Ecto neural progenitor cell (in vitro differentiated cells): ENCODE measurements around the gene BANF1.
"Not testable (repeated sequence)": the region's sequence is repeated elsewhere in the genome, so short reads cannot be mapped to it uniquely, and the experiment has no call there.

Source experiments
- DNase-seq: peaks from one replicate; pipeline ENCODE4 v3.0.0-alpha.2; 2018; ENCODE audit warnings: low spot score

Gene BANF1

DNA sequence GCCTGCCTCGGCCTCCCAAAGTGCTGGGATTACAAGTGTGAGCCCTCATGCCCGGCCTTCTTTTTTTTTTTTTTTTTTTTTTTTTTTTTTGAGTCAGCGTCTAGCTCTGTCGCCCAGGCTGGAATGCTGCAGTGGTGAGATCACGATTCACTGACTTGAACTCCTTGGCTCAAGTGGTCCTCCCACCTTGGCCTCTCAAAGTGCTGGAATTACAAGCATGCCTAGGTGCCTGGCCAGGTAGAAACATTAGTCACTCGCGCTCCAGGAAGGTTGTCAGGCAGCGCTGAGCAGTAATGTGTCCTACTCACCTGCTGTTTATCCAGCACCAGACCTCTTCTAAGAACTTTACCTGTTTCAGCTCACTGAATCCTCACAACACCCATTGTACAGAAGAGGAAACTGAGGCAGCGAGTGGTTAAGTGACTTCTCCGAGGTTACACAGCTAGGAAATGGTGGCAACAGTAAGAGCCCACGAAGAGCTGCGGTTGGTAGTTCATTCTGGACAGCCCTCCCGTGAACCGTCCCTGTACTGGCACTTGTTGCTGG, 9.0 kb downstream of the BANF1 start:
- DNase-seq: no peak

DNA sequence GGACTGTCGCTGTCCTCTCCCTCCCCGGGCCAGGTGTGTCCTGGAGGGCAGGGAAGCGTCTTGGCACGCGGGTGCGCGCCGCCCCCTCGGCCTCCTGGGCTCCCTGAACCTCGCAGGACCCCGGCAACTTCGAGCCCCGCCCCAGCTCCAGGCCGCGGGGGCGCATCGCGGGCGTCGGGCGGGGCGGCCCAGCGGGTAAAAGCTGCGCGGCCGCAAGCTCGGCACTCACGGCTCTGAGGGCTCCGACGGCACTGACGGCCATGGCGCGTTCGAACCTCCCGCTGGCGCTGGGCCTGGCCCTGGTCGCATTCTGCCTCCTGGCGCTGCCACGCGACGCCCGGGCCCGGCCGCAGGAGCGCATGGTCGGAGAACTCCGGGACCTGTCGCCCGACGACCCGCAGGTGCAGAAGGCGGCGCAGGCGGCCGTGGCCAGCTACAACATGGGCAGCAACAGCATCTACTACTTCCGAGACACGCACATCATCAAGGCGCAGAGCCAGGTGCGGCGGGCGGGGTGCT, 9.5 kb downstream of the BANF1 start, which contains the start of gene CST6:
Gene CST6 (plus strand): TSS at position 224 of the 519 bp plus-strand sequence. CDS start 37 bp downstream, at position 261.
- DNase-seq: no peak

DNA sequence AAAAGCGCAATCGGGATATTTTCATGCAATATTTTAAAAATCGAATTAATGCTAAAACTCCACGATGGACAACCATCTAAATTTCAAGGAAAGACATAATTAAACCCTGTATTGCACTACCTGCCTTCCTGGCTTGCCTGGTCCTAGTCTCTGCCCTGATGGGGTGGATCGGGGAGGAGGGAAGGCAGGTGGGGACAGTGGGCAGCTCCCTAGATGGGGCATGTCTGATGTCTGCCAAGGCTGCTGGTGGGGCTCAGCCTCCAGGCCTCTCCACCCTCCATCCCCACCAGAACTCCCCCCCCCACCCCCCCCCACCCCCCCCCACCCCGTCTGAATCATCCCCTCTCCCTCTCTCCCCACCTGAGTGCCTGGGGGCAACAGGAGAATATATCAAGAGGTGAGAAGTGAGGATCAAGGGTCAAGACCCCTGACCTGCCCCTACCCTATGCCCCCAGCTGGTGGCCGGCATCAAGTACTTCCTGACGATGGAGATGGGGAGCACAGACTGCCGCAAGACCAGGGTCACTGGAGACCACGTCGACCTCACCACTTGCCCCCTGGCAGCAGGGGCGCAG, 10.2 kb downstream of the BANF1 start:
- DNase-seq: no peak

DNA sequence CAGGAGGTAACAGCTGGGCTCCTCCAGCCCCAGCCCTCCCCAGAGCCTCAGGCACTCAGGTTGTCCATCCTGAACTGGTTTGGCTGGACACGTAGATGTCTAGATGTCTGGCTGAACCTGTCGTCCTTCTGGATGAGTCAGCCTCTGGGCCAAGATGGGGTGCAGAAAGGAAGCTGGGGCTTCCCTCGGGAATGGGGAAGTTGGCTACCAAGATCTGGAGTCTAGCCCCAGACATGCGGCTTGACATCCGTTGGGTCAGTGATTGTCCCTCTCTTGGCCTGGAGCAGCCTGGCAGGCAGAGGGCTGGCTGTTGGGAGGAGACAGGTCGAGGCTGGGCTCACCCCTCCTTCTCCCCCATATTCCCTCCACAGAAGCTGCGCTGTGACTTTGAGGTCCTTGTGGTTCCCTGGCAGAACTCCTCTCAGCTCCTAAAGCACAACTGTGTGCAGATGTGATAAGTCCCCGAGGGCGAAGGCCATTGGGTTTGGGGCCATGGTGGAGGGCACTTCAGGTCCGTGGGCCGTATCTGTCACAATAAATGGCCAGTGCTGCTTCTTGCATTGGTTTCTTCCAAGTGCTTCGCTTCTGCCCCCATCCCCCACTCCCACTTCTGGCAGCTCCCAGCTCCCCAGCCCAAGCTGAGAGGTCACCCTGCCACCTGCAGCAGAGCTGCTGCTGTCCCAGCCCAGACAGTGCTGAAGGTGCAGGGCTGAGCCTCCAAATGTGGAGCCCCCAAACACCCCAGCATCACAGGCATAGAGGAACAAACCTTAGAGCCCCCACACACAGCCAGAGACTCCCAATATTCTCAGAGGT, 10.9 kb downstream of the BANF1 start:
- DNase-seq: no peak

DNA sequence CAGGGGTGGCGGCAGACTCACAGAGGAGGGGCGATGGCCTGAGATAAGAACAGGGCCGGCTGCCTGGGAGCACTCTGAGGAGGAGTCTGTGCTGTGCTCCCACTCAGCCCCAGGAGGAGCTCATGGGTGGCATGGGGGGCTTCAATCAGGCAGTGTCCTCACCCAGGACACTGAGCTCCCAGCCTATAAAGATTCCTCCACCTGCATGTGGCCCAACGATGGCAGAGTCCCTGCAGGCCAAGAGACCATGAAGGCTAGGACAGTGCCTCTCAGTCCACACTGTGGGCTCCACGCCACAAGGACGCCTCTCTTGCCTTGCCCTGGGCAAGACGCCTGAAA, 11.4 kb downstream of the BANF1 start:
- no peak for DNase-seq

DNA sequence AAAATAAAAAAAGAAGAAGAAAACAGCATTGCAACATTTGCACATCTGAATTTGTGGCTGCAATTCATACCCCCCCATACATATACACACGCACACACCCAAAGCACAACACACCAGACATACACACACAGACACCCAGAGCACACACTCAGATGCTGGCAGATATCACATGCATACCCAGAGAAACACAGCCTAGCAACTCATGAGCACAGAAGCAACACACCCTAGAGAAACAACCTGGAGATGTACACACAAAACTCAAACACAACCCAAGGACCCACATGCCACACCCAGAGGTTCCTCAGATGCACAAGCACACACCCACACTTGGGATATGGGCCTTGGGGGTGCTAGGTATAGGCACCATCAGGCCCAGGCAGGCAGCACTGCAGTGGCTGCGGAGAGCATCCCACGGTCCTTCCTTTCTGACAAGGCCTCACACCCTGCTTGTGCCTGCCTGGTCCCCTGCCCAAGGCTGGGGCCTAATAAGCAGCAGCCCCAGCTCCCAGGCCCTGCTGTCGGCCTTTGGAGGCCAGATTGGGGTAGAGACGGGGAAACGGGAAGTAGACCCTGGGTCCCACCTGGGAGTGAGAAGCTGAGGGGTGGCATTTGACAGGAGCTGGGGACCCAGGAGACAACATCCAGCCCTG, 12.6 kb downstream of the BANF1 start:
- DNase-seq: no peak

DNA sequence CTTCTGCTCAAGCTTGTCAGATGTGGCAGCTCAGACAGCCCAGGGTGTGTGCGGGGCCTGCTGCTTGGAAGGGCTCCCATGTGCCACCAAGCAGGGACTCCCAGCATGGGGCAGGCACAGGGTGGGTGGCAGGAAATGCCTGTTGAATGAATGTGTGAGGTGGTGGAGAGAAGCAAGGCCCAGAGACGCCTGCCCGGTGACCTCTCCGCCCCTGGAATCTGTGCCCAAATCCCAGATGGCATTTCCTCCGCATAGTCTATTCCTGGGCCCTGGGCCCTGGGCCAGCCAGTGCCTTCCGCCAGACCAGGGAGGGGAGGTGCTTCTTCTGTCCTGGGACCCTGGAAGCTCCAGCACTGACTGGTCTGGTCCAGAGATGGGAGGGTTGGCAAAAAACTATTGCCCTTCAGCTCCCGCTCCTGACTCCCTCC, 13.2 kb downstream of the BANF1 start:
- DNase-seq: no peak

DNA sequence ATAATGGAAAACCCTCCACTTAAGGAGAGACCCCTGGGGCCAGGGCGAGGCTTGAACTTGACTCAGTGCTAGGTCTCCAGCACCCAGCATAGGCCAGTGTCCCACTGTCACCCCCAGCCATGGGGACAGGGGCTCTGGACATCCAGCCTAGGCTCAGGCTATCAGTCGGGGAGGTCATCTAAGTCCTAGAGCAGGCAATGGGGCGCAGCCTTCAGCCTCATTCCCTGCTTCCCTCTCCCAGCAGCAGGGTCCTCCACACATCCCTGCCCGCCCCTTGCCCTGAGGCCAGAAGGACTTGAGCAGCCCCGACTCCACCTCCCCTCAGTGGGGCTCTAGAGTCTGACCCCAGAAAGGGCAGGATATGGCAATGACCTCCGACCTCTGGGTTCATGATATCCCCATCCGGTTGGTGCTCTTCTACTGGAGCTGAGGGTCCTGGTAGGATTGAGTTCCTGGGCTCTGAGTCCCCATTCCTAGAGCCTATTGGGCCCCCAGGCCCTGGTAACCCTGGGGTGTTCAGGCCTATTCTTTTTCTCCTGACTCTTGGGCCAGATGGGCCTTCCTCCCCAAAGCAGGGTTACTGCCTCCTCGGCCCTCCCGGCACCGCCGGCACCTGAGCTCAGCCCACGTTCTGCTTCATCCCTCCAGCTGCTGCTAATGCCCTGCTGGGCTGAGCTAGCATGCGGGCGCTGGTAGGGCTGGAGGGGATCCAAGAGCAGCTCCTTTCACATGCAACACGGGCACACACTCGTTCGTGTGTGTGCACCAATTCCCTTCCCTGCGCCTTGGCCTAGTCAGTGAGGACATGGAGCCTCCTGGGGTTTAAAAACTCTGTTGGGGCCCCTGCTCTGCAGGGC, 13.9 kb downstream of the BANF1 start:
- DNase-seq: no peak

DNA sequence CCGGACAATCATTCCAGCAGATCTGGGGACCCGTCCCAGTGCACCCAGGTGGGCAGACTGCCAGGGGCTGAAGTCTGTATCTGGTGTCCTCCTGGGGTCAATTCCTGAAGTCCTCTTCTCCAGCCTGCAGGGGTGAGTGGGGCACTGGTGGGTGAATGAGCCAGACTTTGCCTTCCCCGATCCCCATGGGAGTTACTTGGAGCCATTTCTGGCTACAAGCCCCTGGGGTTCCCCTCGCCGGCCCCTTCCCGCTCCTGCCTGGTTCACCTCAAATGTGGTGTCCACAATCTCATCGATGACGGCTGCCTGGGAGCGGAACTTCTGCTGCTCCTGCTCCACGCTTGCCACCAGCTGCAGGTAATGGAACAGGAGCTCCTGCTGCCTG, 14.5 kb downstream of the BANF1 start:
- no peak for DNase-seq

DNA sequence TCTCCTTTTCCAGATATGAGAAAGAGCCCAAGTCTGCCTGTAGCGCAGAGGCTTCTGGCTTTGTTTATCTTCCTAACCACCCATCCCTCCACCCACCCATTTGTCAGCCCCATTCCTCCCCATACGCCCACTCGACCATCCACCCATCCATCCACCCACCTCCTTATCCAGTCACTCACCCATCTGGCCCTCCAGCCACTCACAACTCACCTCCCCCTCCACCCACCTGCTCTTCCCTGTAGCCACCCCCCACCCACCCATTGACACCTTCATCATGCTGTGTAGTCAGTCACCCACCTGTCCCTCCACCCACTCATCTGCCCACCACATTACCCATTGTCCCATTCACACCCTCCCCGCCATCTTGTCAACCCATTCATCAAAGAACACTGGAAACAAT, 15.0 kb downstream of the BANF1 start:
- no peak for DNase-seq

DNA sequence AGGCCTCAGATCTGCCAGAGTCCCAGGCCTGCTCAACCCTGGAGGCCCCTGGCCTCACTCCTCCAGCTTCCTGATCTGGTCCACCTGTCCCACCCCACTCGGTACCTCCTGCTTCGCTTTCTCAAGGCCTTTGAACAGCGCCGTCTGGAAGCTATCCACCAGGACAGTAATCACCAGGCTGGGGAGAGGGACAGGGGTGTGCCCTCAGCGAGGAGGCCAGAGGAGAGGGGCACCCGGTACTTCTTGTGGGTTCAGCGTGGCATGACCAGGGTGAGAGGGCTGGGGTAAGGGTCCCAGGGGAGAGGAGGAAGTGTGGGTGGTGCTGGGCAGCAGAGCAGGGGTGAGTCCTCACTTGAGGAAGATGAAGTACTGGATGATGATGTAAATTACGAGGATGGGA, 17.9 kb downstream of the BANF1 start:
- no peak for DNase-seq

DNA sequence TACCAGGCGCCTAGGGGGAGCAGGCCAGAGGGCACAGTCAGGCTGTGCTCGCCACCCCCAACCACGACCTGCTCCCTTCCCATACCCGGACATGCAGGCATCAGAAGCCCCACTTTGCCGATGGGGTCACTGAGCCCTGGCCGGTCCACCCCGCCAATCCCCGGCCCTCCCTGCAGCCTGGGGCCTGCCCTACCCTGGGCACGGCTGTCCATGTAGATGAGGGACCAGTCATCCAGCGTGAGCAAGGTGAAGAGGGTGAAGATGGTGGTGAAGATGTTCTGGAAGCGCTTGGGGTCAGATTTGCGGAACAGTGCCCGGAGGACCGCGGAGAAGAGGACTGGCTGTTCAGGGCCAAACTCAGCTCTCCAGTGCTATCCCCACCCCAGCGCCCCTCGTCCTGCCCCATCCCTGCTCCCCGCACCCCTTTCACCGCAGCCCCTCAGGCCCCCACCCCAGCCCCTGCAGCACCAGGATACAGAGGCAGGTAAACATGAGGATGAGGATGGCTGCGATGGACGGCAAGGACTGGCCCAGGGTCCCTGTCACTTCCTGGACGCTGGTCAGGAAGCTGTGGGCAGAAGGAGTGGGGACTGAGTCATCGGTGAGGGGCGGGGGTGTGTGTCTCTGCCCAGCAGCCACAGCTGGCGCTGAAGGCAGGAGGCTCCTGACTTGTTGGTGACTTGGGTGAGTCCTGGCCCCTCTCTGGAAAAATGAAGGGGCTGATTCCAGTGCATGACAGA, 18.5 kb downstream of the BANF1 start:
- no peak for DNase-seq

DNA sequence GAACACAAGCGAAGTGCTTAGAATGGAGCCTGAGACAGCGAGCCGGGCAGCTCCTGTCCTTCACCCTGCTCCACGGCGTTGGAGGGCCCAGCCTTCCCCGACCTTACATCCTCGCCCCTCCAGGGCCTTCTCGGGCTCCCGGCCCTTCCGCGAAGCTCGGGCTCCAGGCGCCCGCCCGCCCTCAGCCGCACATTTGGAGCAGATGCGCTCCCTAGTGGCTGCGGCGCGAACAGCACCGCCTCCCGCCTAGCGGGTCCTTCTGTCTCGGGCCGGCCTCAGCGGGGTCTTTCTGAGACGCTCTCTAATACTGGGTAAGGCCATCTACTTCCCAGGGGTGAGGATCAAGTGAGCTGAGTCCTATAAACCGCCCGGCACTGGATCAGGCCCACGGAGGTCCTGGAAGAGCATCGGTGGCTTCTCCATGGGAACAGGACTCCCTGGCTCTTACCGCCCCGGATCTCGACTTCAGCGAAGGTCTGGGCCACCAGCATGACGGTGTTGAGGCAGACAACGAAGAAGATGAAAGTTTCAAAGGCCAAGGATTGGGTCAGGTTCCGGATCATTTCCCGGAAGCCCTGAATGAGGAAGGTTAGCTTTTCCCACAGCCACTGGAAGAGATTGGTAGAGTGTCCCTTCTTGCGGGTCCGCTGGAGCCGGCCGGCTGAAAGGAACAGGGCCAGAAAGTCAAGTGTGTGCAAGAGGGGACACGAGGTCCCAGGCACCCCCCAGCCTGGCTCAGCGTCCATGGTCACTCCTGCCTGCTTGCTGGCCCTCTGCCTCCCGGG, 20.3 kb downstream of the BANF1 start:
- DNase-seq: peak; percentile 92

DNA sequence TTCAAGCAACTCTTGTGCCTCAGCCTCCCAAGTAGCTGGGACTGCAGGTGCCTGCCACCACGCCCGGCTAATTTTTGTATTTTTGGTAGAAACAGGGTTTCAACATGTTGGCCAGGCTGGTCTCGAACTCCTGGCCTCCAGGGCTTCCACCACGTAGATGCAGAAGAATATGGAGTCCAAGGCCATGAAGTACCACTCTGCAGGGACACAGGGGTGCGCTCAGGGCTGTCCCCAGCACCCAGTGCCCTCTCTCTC, 20.8 kb downstream of the BANF1 start:
- DNase-seq: not testable (repeated sequence)

DNA sequence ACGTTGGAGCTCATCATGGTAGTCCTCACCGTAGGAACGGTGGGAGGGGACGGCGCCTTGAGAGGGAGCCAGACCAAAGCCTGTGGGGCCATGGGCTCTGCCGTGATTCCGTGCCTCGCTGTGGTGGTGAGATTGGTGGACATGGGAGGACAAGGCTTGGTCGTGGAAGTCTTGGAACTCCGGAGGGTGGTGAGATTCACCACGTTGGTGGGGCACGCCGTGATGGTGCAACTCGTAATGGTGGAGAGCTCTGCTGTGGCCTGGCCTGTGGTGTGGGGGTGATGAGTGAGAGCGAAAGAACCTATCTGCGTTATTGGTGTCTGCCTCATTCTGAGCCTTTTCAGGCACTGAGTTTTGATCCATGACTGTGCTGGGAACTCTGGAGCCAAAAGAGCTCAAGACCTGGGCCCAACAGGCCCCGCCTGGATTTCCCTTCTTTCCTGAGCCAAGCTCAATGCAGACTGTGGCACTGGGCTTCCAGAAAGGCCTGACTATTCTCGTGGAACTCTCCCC, 23.8 kb downstream of the BANF1 start, which contains the start of gene CATSPER1:
Gene CATSPER1 (minus strand): TSS at position 463 of the 513 bp plus-strand sequence. CDS start 100 bp downstream, at position 363.
- no peak for DNase-seq

DNA sequence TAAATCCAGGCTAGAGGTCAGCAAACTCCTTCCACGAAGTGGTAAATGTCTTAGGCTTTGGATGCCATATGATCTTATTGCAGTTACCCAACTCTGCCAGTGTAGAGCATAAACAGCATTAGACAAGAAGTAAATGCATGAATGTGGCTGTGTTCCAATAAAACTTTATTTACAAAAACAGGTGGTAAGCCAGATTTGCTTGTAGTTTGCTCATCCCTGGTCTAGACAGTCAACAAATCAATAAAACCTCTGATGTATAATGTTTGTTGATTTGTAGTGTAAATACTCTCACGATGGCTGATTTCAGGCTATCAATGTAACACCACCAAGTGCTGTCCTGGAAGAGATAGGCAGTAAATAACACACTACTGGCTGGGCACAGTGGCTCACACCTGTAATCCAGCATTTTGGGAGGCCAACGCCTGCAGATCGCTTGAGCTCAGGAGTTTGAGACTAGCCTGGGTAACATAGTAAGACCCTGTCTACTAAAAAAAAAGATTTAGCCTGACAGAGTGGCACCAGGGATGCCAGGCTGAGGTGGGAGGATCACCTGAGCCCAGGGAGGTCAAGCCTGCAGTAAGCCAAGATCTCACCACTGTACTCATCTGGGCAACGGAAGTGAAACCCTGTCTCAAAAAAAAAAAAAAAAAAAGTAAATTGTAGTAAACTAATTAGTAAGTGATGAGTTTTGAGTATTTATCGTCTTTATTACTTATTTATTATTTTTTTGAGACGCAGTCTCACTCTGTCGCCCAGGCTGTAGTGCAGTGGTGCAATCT, 30.8 kb downstream of the BANF1 start:
- no peak for DNase-seq

DNA sequence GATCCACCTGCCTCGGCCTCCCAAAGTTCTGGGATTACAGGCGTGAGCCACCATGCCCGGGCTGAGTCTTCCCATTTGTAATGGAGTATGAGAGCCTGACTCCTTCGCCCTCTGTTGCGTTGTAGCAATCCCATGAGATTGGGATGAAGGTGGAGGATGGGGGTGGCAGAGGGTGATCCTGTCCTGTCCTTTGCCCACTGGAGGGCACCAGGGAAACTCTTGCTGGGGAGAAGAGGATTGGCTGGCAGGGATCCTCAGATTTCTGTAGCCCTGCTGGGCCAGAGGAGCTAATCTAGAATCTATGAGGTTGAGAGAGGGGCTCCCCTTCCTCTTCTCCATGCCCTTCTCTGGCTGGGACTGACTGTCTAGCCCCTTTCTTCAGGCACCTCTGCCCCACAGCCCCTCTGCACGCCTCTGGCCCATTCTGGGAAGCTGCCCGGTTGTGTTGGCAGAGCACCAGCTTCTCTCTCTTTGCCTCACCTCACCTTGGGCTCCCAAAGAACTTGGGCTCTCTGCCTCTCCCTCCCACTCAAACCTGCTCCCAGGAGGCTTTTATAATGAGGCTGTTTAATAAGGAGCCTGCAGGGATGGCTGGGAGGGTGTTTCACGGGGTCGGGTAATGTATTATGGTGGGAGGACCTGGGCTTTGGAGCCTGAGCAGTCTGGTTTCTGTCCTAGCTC, 33.5 kb downstream of the BANF1 start:
- DNase-seq: no peak

DNA sequence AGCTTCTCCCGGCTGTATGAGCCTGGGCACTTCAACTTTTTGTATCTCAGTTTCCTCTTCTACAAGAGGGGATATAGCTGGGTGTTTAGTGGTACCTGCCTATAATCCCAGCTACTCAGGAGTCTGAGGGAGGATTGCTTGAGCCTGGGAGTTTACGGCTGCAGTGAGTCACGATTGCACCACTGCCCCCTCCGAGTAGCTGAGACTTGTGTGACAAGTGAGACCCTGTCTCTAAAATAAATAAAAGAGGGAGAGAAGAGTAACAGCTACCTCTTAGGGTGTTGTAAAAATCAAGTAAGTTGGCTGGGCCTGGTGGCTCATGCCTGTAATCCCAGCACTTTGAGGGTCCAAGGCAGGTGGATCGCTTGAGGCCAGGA, 34.0 kb downstream of the BANF1 start:
- DNase-seq: no peak

DNA sequence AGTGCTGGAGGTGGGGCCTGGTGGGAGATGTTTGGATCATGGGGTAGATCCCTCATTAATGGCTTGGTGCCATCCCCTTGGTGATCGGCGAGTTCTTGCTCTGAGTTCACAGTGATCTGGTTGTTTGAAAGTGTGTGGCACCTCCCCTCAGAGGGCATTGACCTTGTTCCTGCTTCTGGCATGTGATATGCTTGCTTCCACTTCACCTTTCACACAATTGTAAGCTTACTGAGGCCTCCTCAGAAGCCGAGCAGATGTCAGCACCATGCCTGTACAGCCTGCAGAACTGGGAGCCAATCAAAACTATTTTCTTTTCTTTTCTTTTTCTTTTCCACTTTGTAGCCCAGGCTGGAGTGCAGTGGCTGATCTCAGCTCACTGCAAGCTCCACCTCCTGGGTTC, 35.0 kb downstream of the BANF1 start:
- no peak for DNase-seq
